Measurements from ENCODE around the gene WASHC3.

Gene WASHC3

DNA sequence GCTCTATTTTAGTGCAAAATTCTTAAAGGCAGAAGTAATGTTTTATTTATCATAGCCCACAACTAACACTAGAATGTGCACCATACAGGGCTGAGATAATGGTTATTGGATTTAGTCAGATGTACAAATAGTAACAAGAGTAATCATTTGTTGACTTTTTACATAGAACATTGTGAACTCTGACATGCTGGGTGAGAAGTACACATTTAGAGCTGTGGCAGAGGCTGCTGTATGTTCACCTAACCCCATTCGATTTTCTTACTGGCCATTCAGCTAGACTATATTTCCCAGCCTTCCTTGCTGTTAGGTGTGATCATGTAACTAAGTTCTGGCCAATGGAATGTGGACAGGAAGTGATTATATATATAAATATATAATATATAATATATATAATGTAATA is 95.3 kb downstream of the WASHC3 start:
- no peak for DNase-seq

GRCh38 chr12:101963697-101964096 is 98.1 kb downstream of the WASHC3 start:
- no peak for DNase-seq
